ENCODE data around the gene PIM1.
A peak's percentile ranks its signal among the peaks of the same experiment; 100 is the strongest.
"Not testable (repeated sequence)": the region's sequence is repeated elsewhere in the genome, so short reads cannot be mapped to it uniquely, and the experiment has no call there.

PIM1 gene

DNA sequence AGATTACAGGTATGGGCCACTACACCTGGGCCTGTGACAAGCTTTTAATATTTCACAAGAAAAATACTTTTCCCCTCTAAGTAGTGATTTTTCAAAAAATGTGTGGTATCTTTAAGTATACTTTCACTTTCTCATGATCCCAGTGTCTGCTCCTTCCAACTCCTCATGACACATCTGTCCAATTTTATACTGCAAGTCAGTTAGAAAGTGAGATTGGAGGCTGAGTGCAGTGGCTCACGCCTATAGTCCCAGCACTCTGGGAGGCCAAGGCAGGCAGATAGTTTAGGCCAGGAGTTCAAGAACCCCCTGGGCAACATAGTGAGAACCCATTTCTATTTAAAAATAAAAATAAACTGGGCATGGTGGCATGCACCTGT lies 20.2 kb downstream of the PIM1 start:
- no peak for DNase-seq (ENCODE audit: low spot score)

DNA sequence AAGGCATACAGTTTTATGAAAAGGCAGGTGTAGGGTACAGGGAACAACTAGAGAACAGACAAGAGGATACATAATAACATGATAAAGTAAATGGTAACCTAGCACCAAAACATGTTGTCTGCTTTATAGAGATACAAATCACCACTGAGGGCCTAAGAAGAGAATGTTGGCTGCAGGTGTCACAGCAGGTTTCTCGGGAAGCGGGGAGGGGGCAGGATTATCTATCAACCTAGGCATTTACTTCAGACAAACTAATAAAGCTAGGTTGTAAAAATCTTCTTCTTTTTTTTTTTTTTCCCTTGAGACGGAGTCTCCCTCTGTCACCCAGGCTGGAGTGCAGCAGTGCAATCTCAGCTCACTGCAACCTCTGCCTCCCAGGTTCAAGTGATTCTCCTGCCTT lies 22.7 kb downstream of the PIM1 start:
- DNase-seq (ENCODE audit: low spot score) = no peak

DNA sequence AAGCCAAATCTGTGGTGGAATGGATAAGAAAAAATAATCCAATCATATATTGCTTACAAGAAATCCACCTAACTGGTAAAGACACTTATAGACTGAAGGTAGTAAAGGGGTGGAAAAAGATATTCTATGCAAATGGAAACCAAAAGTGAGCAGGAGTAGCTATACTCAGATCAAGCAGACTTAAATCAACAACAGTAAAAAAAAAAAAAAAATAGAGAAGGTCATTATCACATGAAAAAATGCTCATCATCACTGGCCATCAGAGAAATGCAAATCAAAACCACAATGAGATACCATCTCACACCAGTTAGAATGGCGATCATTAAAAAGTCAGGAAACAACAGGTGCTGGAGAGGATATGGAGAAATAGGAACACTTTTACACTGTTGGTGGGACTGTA lies 24.9 kb downstream of the PIM1 start:
- not testable (repeated sequence) for DNase-seq (ENCODE audit: low spot score)

DNA sequence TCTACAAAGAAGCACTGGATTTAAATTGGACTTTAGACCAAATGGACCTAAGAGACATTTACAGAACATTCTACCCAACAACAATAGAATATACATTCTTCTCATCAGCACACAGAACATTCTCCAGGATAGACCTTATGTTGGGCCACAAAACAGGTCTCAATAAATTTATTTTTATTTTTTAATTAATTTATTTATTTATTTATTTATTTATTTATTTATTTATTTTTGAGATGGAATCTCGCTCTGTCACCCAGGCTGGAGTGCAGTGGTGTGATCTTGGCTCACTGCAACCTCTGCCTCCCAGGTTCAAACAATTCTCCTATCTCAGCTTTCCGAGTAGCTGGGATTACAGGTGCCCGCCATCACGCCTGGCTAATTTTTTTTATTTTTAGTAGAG lies 26.5 kb downstream of the PIM1 start:
- DNase-seq (ENCODE audit: low spot score) = not testable (repeated sequence)

DNA sequence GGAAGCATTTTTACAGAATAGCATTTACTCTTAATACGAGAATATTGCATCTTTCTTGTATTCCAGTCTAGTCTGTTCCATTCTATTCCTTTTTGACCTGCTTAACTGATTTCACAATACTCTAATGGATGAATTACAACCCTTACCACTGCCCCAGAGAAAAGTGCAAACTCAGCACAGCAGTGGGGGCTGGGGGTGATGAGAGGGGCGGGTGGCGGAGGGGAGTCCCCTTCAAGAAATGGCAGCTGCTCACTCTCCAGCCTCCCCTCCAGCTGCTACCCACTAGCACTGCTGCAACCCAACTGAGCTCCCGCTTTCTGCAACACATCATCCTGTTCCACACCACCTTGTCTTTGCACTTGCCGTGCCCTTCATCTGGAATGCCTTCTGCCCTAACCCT lies 30.1 kb downstream of the PIM1 start:
- DNase-seq (ENCODE audit: low spot score) = no peak

DNA sequence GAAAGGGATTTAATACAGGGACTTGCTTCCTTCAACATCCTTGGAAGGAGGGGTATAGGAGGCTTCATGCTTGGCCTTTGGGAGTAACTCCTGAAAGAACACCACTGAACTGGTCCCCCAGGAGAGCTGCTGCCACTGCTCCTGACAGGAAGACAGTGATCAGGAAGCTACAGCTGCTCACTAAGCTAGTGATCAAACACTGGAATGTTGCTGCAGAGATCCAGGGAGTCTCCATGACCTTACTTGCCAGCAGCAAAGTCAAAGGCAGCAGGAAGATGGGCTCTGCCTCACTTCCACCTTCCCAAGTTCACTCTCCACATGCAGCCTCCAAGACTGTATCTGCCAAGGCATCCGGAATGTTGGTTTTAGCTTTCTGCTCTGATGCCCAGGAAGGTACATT lies 31.8 kb downstream of the PIM1 start:
- DNase-seq (ENCODE audit: low spot score) = no peak

DNA sequence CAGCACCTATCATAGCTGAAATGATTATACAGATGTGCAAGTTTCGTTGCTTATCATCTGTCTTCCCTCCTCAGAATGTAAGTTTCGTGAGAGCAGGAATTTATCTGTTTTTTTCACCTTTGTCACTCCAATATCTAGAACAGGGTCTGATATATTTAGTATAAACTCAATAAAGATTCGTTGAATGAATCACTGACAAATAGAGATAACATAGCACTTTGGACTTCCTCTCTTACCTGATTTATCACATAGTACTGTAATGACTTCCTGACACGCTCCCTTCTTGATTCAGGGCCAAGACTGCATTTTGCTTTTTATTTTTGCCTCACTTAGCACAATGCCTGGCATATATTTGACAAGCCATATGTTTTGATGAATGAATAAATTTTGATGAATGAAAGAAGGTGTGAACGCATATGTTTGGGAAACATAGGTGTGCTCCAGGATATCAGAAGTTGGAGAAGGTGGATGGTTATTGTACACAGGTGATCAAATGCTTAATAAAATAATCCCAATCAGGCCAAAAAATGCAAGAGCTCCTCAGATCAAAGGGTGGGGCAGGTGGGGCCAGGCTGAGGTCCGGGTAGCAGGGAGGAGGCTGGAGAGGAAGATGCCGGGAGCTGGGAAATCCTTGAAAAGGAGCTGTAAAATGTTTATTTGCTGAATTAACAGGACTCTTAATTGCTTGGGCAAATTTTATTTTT lies 33.0 kb downstream of the PIM1 start:
- DNase-seq (ENCODE audit: low spot score) = no peak

DNA sequence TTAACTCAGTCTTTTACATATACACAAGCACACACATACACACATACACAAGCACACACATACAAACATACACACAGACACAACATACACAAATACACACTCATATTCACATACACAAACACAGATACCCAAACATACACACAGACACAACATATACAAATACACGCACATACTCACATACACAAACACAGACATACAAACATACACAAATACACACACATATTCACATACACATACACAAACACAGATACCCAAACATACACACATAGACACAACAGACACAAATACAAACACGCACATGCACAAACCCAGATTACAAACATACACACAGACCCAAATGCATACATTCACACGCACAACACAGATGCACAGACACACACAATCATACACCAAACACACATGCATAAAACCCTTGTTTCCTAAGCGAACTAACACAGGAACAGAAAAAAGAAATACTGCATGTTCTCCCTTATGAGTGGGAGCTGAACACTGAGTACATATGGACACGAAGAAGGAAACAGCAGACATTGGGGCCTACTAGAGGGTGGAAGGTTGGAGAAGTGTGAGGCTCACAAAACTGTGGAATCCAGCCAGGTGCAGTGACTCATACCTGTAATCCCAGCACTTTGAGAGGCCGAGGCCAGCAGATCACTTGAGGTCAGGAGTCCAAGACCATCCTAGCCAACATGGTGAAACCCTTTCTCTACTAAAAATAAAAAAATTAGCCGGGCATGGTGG lies 34.2 kb downstream of the PIM1 start:
- DNase-seq (ENCODE audit: low spot score) = no peak

DNA sequence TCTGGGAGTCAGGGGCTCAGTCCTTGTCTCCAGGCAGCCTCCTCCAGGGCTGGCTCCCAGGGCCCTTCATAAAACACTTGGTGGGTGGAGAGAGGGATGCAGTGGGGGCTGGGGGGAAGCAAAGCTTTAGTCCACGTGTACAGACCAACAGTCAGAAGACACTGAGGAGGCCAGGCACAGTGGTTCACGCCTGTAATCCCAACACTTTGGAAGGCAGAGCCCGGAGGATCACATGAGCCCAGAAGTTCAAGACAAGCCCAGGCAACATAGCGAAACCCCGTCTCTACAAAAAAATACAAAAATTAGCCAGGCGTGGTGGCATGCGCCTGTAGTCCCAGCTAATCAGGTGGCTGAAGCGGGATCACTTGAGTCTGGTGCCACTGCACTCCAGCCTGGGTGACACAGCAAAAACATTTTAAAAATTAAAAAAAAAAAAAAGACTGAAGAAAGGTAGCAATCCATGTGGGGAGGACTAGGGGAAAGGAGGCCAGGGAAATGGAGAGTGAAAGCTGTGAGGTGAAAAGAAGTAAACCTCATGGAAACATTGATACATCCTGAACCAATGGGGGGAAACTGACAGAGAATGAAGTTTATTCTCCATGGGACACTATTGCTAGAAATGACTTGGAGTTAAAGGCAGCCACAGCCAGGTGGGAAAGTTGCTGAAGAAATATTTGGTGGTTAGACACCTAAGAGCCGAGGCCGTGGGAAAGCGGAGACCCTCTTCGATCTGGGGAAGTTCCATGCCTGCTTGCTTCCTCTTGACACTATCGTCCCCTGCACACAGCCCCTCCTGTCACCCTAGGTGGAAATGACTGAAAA lies 35.4 kb downstream of the PIM1 start:
- no peak for DNase-seq (ENCODE audit: low spot score)

DNA sequence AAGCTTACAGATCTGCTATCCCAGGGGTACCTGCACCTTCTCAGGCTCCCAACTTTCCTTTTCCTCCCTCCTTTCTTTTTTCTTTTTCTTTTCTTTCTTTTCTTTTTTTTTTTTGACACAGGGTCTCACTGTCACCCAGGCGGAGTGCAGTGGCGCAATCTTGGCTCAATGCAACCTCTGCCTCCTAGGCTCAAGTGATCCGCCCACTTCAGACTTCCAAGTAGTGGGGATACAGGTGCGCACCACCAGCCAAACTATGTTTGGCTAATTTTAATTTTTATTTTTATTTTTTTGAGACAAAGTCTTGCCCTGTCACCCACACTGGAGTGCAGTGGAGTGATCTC lies 36.0 kb downstream of the PIM1 start:
- no peak for DNase-seq (ENCODE audit: low spot score)

DNA sequence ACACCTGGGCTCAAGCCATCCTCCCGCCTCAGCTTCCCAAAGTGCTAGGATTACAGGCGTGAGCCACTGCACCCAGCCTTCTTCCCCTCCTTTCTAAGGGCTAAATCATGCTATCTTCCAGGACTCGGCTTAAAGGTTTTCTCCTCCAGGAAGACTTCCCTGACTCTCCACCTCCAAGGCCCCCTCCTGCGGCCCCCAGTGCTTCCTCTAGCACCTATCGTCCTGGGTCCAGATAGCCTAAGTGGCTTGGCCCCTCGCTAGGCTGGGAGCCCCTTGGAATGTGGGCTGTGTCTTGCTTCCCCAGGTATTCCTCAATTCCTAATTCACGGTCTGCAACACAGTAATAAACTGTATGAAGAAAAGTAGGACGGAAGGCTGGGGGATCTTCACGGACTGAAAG lies 36.7 kb downstream of the PIM1 start:
- no peak for DNase-seq (ENCODE audit: low spot score)

DNA sequence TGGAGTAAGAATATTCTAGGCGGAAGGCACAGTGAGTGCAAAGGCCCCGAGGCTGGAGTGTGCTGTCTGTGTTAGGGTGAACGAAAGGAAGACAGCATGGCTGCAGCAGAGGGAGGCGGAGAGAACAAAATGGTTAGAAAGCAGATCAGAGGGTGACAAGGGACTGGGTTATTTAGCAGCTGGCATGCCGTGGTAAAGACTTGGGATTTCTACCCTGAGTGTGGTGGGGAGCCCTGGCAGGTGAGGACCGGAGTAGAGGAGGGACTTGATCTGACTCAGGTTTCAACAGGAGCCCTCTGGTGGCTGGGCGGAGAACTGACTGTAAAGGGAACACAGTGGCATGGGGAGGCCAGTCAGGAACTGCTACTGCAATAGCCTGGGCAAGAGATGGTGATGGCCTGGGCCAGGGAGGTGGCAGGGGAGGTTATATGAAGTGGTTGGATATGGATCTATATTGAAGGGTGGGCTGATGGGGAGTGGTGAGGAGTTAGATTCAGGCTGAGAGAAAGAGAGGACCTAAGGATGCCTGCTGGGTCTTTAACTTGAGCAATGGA lies 38.0 kb downstream of the PIM1 start:
- DNase-seq (ENCODE audit: low spot score) = peak; percentile 82

DNA sequence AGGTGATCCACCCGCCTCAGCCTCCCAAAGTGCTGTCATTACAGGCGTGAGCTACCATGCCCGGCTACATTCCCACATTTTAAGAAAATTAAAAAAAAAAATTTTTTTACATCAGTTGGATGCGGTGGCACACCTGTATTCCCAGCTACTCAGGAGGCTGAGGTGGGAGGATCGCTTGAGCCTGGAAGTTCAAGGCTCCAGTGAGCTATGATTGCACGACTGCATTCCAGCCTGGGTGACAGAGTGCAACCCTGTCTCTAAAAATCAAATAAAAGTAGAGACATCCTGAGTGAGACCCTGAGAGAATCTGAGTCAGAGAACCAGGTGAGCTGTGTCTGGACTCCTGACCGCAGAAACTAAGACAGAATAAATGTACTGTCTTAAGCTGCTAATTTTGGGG lies 38.8 kb downstream of the PIM1 start:
- no peak for DNase-seq (ENCODE audit: low spot score)

DNA sequence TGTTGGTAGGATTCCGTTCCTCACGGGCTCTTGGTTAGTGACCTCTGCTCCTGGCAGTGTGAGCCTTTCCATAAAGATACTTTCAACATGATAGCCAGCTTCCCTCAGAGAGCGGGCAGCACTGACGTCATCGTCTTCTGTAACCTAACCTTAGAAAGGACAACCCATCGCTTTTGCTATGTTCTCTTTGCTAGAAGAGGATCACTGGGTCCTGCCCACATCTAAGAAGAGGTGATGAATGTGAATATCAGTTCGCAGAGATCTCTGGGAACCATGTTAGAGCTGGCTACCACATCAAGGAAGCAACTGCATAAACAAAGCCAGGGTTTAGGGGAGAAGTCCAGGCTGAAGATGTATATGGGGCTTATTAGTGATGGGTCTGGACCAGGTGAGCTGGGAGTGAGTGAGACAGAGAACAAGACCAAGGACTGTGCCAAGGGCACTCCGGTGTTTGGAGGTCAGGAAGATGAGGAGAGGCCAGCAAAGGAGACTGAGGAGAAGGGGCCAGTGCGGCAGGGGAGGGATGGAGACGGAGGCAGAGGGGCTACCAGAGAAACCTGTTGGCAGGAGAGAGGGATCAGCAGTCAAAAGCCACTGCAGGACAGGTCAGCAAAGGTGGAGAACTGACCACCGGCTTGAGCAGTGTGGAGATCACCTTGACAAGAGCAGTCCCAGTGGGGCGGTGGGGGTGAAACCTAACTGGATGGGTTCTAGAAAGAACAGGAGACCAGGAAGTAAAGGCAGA lies 39.7 kb downstream of the PIM1 start:
- DNase-seq (ENCODE audit: low spot score) = no peak

DNA sequence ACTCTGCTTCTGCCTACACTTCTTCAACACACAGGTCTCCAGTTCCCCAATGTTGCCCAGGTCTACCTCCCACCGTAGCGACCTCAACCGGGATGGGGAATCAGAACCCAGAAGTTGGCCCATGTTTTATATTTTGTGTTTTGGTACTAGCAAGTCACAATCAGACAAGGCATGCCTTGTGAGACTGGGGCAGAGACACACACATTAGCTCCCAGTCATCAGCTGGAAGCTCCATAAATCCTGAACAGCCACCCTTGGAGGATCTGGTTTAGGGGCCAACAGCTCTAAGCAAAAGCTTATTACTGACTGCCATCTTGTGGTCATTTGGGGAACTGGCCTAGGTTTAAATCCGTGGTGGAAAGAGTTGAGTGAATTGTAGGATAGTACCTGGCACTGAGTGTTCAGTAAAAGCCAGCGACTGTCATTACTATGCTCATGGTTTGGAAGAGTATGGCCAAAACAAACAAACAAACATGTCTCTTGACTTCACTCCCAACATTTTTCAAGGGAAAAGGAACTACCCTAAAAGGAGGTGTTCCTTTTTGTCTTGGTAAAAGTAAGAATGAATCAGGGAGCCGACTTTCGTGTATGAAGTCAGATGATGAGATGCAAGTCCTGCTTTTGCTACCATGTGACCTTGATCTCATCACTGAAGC lies 40.5 kb downstream of the PIM1 start:
- DNase-seq (ENCODE audit: low spot score) = peak; percentile 84

DNA sequence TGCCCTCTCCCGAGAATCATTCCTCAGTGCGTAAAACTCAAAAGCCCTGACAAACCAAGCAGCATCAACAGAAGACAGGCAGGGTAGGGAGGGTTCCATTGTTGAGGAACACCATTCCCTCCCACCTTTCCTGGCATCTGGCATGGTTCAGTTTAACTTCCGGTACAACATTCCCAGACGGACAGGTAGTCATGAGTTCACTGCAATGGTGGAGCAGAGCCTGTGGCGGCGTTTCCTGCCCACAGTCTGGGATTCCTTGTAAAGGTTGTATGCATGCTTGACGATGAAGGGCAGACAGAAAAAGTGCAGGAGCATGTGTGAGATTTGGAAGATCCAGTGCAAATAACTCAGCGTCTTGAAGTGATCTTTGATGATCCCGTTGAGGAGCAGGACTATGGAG lies 42.3 kb downstream of the PIM1 start:
- no peak for DNase-seq (ENCODE audit: low spot score)

DNA sequence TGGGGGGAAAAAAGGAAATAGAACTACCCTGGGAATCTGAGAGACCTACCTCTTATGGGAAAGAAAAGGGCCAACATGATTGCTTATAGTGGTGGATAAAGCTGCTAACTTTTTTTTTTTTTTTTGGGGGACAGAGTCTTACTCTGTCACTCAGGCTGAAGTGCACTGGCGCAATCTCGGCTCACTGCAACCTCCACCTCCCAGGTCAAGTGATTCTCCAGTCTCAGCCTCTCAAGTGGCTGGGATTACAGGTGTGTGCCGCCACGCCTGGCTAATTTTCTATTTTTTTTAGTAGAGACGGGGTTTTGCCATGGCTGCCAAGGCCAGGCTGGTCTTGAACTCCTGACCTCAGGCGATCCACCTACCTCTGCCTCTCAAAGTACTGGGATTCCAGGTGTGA lies 48.1 kb downstream of the PIM1 start:
- no peak for DNase-seq (ENCODE audit: low spot score)

DNA sequence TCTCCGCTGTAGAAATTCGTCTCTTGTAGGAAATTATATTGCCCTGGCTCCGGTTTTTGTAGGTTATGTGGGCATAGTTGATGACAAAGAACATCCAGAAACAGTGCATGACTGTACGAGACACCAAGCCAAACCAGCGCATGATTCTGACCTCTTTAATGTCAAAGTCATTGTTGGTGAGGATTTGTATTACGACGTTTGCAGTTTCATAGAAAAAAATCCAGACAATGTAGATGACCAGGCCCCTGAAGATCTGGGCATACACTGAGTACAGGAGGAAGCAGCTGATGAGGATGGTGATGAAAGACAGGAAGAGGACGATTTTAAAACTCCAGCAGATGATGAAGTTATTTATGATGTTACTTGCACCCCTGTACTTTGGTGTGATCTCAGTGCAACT lies 48.6 kb downstream of the PIM1 start:
- no peak for DNase-seq (ENCODE audit: low spot score)

DNA sequence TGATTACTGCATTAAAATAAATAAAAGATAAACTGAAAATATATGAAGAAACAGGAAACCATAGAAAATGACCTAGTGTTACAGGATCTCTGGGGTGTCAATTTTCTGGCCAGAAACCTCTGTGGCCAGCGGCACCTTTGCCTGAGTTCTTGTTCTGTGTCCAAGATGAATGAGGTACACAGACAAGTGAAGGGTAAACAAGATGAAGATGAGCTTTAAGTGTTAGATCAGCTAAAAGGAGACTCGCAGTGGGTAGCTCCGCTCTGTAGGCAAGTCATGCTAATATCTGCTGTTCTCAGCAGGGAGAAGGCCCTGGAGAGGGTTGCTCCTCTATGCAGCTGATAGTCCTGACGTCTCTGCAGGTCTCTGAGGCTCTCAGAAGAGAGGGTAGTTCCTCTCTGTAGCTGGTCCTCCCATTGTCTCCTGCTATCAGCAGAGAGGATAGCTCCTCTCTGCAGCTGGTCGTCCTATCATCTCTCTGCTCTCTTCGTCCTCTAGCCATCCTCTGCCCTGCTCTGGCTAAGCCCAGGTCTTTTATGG lies 51.7 kb downstream of the PIM1 start:
- no peak for DNase-seq (ENCODE audit: low spot score)

DNA sequence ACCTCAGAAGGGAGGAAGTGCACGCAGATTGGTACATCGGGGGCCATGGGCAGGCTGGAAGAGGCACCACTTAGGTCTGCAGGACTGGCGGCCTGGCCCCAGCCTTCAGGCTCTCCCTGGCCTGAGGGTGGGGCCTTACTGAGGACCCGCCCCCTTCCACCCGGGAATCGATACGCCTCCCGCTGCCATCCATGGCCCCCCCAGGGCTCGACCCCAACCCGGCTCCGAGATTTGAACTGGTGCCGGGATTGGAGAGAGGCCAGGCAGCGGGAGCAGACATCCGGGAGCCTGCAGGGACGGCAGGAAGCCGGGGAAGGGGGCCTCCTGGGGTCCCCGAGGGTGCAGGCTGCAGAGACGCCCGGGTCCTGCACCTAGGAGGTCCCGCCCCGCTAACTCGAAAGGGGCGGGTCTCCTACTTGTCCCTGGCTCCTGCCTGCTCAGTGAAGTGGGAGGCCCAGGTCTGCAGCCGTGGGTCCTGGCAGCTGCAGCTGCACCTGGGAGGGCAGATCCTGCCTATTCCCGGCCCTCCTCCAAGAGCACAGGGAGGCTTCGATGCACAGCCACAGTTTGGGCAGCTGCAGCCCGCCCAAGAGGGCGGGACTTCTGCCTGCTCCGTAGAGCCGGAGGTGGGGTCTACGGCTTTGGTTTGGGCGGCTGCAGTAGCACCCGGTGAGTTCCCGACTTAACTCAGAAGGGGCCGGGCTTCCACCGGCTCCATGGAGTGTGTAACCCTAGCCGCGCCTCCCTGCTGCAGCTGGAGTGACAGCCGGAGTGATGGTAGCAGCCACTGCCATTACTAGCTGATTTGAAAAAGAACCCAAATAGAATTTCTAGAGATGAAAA lies 52.4 kb downstream of the PIM1 start:
- DNase-seq (ENCODE audit: low spot score) = peak; percentile 88

Measured in AG20443 (cell line).